ENCODE data around the gene RPL37.

Gene RPL37

GRCh38 chr5:40838086-40838485 lies 3.1 kb upstream of the RPL37 start:
- Mint-ChIP-seq H3K27me3 (ENCODE audit: low read depth, poor library complexity) (peaks cover 16% of the 10 kb centered on the region), H3K9me3 (no peaks in the 10 kb centered on the region), H3K27ac (no peak overlapping the region), H3K36me3 (ENCODE audit: low read depth) (peaks cover 18% of the 10 kb centered on the region), H3K4me1 (peaks cover 44% of the 10 kb centered on the region), H3K4me3 (no peak overlapping the region)
- no peak for DNase-seq
- no peak for TF ChIP-seq CTCF (IDR thresholded peaks at IDR 0.05)

- H3K9me3 Mint-ChIP-seq, result no peaks in the 10 kb centered on the region
- peak overlapping the region; percentile 100 for H3K27ac Mint-ChIP-seq
- TF ChIP-seq CTCF (IDR thresholded peaks at IDR 0.05), result no peak
- no peak for DNase-seq
- peak overlapping the region; percentile 100 for H3K4me3 Mint-ChIP-seq
- H3K27me3 Mint-ChIP-seq (ENCODE audit: low read depth, poor library complexity), result peaks cover 11% of the 10 kb centered on the region
- peaks cover 55% of the 10 kb centered on the region for H3K36me3 Mint-ChIP-seq (ENCODE audit: low read depth)
- peaks cover 62% of the 10 kb centered on the region for H3K4me1 Mint-ChIP-seq
These were observed 602 bp downstream of the RPL37 start for GRCh38 chr5:40834391-40834848.

DNA sequence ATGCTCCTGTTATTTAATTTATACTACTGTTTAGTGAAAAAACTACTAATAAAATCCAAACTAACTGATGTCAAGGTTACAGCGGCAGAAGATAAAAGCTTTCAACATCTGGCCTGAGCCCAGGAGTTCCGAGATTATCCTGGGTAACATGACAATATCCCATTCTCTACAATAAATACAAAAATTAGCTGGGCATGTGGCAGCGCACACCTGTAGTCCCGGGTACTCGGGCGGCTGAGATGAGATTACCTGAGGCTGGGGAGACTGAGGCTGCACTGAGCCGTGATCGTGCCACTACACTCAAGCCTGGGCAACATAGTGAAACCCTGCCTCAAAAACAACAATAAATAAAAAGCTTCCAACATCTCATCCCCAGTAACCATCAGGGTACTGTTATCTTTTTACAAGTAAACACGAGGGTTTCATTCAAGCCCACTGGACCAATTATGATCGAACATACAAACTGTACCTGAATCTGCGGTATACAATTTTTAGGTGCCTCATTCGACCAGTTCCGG lies 1.3 kb downstream of the RPL37 start:
- Mint-ChIP-seq H3K36me3 (ENCODE audit: low read depth) (peaks cover 61% of the 10 kb centered on the region), H3K4me3 (peak overlapping the region; percentile 100), H3K27ac (peak overlapping the region; percentile 100), H3K27me3 (ENCODE audit: low read depth, poor library complexity) (peaks cover 11% of the 10 kb centered on the region), H3K9me3 (no peaks in the 10 kb centered on the region), H3K4me1 (peaks cover 68% of the 10 kb centered on the region)
- no peak for TF ChIP-seq CTCF (IDR thresholded peaks at IDR 0.05)
- no peak for DNase-seq

GRCh38 chr5:40832345-40832744 lies 2.7 kb downstream of the RPL37 start:
- Mint-ChIP-seq H3K4me3 (peak overlapping the region; percentile 100), H3K9me3 (no peaks in the 10 kb centered on the region), H3K36me3 (ENCODE audit: low read depth) (peaks cover 76% of the 10 kb centered on the region), H3K27me3 (ENCODE audit: low read depth, poor library complexity) (peaks cover 2% of the 10 kb centered on the region), H3K27ac (peak overlapping the region; percentile 41), H3K4me1 (peaks cover 82% of the 10 kb centered on the region)
- DNase-seq, result no peak
- no peak for TF ChIP-seq CTCF (IDR thresholded peaks at IDR 0.05)

- H3K36me3 Mint-ChIP-seq (ENCODE audit: low read depth), result peaks cover 81% of the 10 kb centered on the region
- peak overlapping the region; percentile 97 for H3K27ac Mint-ChIP-seq
- no peak for DNase-seq
- no peaks in the 10 kb centered on the region for H3K9me3 Mint-ChIP-seq
- peaks cover 83% of the 10 kb centered on the region for H3K4me1 Mint-ChIP-seq
- H3K4me3 Mint-ChIP-seq, result peak overlapping the region; percentile 38
- no peak for TF ChIP-seq CTCF (IDR thresholded peaks at IDR 0.05)
- no peaks in the 10 kb centered on the region for H3K27me3 Mint-ChIP-seq (ENCODE audit: low read depth, poor library complexity)
These were observed 3.4 kb downstream of the RPL37 start for GRCh38 chr5:40831346-40832210.

Data from nephron progenitor cell (in vitro differentiated cells).